Osteoblast (primary cell): ENCODE measurements around the gene TOB1. TPM values are rescaled to one million over a fixed set of nuclear protein-coding genes. Genes with fewer than 3 reads are reported as not detected.

Experiments
- DNase-seq: peaks from one replicate; pipeline ENCODE4 v3.0.0; 2011; ENCODE audit warnings: low spot score, mixed read lengths; ENCODE audit not compliant: insufficient read length; ENCODE audit errors: missing footprints
- H2AFZ ChIP-seq: 2 replicates; pipeline ENCODE4 v1.6.0; 2011; ENCODE audit warnings: mild to moderate bottlenecking, low read length
- H3K27ac ChIP-seq: 2 replicates; pipeline ENCODE4 v1.5.1; 2011; ENCODE audit warnings: mild to moderate bottlenecking, low read depth, low read length, moderate library complexity
- H3K27me3 ChIP-seq: 2 replicates; pipeline ENCODE4 v1.6.0; 2012; ENCODE audit warnings: mild to moderate bottlenecking, control low read depth, inconsistent platforms, low read length, moderate library complexity; ENCODE audit not compliant: insufficient read depth
- H3K36me3 ChIP-seq: 2 replicates; pipeline ENCODE4 v1.5.1; 2011; ENCODE audit warnings: mild to moderate bottlenecking, low read length, control low read depth, moderate library complexity; ENCODE audit not compliant: insufficient read depth
- H3K4me1 ChIP-seq: 2 replicates; pipeline ENCODE4 v1.5.1; 2011; ENCODE audit warnings: mild to moderate bottlenecking, low read length, control low read depth, moderate library complexity; ENCODE audit not compliant: insufficient read depth
- H3K4me2 ChIP-seq: 2 replicates; pipeline ENCODE4 v1.6.0; 2011; ENCODE audit warnings: mild to moderate bottlenecking, low read length; ENCODE audit not compliant: insufficient read depth
- H3K4me3 ChIP-seq: fragments of 200-600 bp; sonication (generic); 3 replicates; pipeline ENCODE4 v1.5.1; 2012; ENCODE audit warnings: mild to moderate bottlenecking, low read length, inconsistent platforms; ENCODE audit not compliant: insufficient read depth
- H3K79me2 ChIP-seq: 2 replicates; pipeline ENCODE4 v1.6.0; 2012; ENCODE audit warnings: mild to moderate bottlenecking, low read length, control low read depth, inconsistent platforms; ENCODE audit not compliant: insufficient read depth
- H3K9me3 ChIP-seq: 2 replicates; pipeline ENCODE4 v1.5.1; 2011; ENCODE audit warnings: low read depth, low read length, control low read depth
- H4K20me1 ChIP-seq: 2 replicates; pipeline ENCODE4 v1.6.0; 2012; ENCODE audit warnings: mild to moderate bottlenecking, low read length, control low read depth; ENCODE audit not compliant: insufficient read depth
- CTCF ChIP-seq: IDR thresholded peaks from 2 replicates; pipeline ENCODE4 v1.5.1; 2011; ENCODE audit warnings: mild to moderate bottlenecking, low read depth, low read length, moderate library complexity; ENCODE audit errors: extremely low read depth
- total RNA-seq: library from RNA; depleted of rRNA; stranded (reverse); fragments of >200 nt; gene quantifications from 2 replicates; pipeline ENCODE4 v1.2.3, GENCODE V29; 2012

TOB1 gene
- total RNA-seq, 1 donor, result 18.8 TPM

- no peaks in the 10 kb centered on the region for H4K20me1 ChIP-seq
- H3K27ac ChIP-seq, result no peak overlapping the region
- no peaks in the 10 kb centered on the region for H3K79me2 ChIP-seq
- DNase-seq, result peak; percentile 66
- no peaks in the 10 kb centered on the region for H3K4me1 ChIP-seq
- no peak overlapping the region for H2AFZ ChIP-seq
- TF ChIP-seq CTCF, result no peak
- H3K36me3 ChIP-seq, result no peaks in the 10 kb centered on the region
- H3K4me3 ChIP-seq, result no peak overlapping the region
- H3K27me3 ChIP-seq, result no peaks in the 10 kb centered on the region
- H3K4me2 ChIP-seq, result no peak overlapping the region
- H3K9me3 ChIP-seq, result no peaks in the 10 kb centered on the region
Measured at GRCh38 chr17:50839591-50840310, 26.4 kb downstream of the TOB1 start.

GRCh38 chr17:50837980-50838954 lies 27.9 kb downstream of the TOB1 start:
- no peak overlapping the region for H3K4me2 ChIP-seq
- no peaks in the 10 kb centered on the region for H3K36me3 ChIP-seq
- no peak for TF ChIP-seq CTCF
- no peak overlapping the region for H2AFZ ChIP-seq
- H3K4me3 ChIP-seq, result no peak overlapping the region
- peaks cover 3% of the 10 kb centered on the region for H3K4me1 ChIP-seq
- H3K27ac ChIP-seq, result no peak overlapping the region
- DNase-seq, result peak; percentile 62
- H3K9me3 ChIP-seq, result no peaks in the 10 kb centered on the region
- H3K27me3 ChIP-seq, result no peaks in the 10 kb centered on the region
- H3K79me2 ChIP-seq, result no peaks in the 10 kb centered on the region
- H4K20me1 ChIP-seq, result no peaks in the 10 kb centered on the region

- no peak for TF ChIP-seq CTCF
- H3K27me3 ChIP-seq, result no peaks in the 10 kb centered on the region
- no peaks in the 10 kb centered on the region for H4K20me1 ChIP-seq
- H3K4me1 ChIP-seq, result peaks cover 3% of the 10 kb centered on the region
- H3K4me2 ChIP-seq, result no peak overlapping the region
- H3K27ac ChIP-seq, result no peak overlapping the region
- no peak overlapping the region for H3K4me3 ChIP-seq
- H3K79me2 ChIP-seq, result no peaks in the 10 kb centered on the region
- DNase-seq, result no peak
- H3K9me3 ChIP-seq, result no peaks in the 10 kb centered on the region
- H3K36me3 ChIP-seq, result no peaks in the 10 kb centered on the region
- H2AFZ ChIP-seq, result no peak overlapping the region
Measured at GRCh38 chr17:50837286-50837979, 28.7 kb downstream of the TOB1 start.
